GM18907 (cell line): ENCODE results near the gene ALDH1A1.

Experiments
- ATAC-seq: cut with Tn5 transposase; IDR thresholded peaks from one replicate; pipeline ENCODE4 v1.9.1; 2021; ENCODE audit warnings: mild to moderate bottlenecking, moderate library complexity; ENCODE audit not compliant: unreplicated experiment

The ALDH1A1 gene

DNA sequence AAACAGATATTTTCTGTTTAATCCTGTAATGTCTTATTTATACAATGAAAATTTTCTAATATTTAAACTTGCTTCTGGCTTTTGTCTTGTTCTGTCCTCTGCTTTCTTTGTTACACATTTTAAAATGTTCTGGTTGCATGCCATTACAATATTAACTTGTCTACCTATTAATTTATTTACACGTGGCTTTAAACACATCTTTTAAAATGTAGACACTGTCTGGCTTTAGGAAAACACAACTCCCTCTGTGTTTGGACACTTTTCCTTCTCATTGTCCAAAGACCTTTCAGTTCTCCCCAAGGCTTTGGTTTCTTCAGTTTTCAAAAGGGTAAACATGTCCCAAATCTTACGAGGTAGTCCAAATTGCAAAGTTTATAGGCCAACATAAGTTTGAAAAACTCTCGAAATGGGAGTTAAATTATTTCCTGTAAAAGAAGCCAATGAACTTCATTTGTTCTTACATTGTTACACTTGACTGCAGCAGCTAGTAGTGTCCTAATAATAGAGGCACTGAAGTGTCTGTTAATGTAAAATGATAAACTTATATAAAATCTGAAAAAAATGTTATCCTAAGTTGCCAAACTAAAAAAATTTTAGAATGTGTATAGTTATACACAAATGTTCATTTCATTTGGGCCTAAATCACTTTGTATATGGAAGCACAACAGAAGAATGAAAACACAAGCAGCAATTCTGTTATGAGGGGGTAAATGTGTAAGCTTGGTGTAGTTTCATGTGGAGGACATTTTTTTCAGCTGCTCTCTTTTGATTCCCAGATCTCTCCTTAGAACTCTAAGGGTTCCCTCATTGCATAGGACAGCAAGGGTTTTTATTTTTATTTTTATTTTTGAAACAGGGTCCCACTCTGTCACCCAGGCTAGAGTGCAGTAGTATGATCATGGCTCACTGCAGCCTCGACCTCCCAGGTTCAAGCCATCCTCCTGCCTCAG, 53.8 kb downstream of the ALDH1A1 start:
- ATAC-seq: no peak

DNA sequence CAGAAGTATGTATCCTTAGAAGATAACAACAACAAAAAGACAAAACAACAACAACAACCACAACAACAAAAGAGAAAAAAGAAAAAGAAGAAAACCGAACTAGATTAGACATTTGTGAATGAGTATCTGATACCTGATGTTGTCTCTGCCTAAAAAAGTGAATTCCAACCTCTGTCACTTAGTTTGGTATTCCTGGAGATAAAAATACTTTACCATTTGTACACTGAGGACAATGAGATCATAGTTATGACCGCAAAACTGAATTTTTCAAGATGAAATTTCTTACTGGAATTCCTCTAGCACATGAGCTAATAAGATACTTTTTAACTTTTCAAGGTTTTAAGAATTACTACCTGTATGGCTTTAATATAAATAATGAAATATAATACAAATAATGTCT, 54.5 kb downstream of the ALDH1A1 start:
- no peak for ATAC-seq

DNA sequence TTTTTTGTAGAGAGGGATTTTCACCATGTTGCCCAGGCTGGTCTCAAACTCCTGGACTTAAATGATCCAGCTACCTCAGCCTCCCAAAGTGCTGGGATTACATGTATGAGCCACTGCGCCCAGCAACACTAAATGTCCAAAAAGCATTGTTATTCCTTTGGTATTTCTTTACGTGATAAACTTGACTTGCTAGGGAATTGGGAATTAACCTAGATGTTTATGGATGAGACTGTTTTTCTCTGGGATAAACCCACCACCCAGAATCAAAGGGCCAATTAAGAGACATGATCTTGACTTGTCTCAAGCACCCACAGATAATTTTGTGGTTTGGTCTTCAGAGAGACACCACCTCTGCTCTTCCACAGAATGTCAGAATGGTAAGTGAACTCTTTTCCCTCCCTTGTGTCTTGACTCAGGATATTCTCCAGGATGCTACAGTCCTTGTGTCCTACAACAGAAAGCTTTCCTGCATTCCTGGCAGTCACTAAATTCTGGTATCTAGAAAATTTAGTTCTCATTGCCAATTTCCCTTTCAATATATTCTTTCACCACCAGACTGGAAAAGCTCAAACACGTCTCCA, 55.7 kb downstream of the ALDH1A1 start:
- ATAC-seq: no peak

DNA sequence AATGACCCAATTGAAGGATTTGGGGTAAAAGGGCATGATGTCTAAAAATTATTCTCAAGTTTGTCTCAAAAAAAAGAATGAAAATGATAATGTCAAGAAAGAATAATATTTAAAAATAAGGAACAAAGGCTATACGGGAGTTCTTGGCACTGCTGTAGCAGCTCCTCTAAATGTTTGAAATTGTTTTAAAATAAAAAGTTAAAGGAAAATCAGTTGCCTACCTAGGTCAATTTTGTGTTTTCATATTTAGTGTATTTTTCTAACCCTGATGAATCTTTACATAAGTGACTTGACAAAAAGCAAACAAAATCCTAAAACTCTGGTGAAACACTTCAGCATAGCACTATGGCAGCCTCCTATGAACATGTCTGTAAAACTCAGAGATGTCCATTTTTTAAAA, 56.4 kb downstream of the ALDH1A1 start:
- no peak for ATAC-seq

DNA sequence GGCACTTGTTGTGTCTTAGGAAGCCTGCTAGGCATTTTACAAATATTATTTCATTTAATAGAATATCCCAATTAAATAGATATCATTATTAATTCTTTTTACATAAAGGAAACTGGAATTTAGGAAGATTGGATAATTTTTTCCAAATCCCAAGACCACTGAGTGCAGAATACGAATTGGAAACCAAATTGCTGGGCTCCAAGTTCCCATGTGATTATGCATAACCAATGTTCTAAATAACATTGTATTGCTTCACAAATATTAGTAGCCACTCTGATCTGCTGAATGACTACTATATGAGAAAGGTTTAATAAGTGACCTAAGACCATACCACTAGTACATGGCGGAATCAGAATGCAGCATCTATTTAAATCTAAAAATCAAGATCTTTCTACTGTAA, 57.7 kb downstream of the ALDH1A1 start:
- ATAC-seq: no peak

DNA sequence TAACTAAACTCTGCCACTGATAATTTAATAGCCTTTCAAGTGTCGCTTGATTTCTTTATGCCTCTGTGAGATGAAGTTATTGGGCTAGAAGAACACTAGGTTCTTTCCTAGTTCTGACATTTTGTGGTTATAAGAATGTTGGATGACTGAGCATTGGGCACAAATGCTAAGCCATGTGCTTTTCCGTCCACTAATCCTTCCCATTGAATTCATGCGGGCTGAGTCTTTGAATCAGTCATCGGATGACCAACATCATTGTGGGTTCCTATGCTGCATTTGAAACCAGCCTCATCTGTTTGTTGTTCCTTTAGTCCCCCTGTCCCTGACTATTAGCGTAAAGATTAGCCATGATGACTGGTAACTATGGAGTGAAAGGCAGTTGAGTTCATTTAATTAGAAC, 58.5 kb downstream of the ALDH1A1 start:
- ATAC-seq: no peak

DNA sequence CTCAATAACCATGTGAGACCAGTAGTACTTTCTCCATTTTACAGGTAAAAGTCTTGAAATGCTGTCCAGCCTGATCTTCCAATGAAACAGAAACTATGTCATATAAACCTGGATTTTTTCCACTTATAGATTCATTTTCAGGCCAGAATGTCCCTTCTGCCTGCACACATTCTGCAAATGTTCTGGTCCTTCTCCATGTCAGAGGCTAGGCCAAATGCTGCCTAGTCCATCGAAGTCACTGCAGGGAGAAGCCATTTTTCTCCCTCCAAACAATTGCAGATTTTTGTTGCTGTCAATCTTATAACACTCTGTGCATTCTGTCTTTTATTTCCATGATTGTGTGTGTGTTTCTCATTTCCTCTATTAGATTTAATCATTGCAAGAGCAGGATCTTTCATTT, 59.4 kb downstream of the ALDH1A1 start:
- ATAC-seq: no peak

DNA sequence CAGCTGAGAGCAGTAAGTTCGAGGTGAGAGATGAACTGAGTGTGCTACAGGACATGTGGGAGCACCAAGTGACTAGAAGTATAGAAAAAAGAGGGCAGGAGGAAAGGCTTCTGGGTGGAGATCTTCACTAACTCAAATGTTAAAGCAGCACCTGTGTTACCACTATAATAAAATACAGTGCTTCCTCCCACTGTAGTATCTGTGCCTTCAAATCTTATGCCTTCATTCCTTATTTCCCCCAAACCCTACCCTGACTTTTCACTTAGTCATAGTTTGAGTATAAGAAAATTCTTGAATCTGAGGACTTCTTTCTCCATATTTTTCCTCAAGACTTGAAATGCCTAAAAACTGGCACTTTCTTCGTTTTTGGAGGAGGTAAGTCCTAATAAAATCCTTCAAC, 61.8 kb downstream of the ALDH1A1 start:
- no peak for ATAC-seq

DNA sequence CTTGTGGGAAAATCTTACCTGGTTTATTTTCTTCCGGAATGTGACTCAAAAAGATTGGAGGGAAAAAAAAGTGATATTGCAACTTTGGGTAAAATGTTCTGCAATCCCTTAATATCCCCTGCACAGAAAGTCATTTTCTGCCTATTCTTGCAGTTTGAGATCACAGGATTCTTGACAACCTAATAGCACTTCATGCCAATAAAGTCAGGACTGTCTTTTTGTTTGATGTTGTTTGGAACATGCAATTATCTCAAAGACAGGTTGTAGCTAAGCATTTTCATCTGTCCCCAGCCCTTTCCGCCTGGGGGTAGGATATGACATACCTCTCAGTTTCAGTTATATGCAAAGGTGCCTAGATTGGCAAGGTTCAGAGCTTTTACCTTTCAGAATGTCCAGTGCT, 63.9 kb downstream of the ALDH1A1 start:
- ATAC-seq: no peak

DNA sequence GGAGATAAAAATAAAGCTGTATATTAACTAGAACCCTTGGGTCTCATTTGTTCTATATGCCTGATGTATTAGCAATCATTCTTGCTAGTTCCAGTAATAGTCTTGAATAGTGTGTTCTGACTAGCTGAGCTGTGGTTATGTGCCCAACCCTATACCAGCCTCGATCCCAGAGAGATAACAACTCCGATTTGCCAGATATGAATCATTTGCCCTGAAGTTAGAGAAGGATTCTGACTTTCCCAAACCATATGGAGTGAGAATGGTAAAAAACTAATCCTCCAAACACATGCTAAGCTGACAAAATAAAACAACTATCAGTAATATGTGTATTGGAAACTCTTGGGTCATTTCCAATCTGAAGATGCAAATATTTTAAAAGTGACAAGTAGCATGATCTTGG, 64.8 kb downstream of the ALDH1A1 start:
- no peak for ATAC-seq

DNA sequence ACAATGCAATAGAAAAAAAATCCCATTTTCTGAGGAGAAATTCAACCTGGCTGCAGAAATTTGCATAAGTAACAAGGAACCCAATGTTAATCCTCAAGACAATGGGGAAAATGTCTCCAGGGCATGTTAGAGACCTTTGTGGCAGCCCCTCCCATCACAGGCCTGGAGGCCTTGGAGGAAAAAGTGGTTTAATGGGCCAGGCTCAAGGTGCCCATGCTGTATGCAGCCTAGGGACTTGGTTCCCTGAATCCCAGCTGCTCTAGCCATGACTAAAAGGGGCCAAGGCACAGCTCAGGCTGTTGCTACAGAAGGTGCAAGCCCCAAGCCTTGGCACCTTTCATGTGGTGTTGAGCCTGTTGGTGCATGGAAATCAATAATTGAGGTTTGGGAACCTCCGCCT, 66.5 kb downstream of the ALDH1A1 start:
- ATAC-seq: no peak

DNA sequence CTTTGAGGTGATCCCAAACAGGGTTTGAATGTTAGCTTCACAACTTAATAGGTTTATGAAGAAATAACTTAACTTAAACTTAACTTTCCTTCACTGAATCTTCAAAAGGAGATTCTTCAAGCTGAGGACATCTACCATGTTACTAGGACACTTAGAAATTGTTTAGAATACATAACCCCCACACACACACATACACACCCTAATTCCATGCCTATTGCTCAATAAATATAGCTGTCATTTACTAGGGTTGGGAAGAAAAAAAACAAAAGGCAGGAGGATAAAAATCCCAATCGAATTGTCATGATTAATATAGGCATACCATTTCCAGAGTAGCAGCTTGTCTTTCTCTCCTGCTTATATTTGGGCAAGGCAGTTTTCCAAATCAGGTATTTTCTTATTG, 68.3 kb downstream of the ALDH1A1 start:
- no peak for ATAC-seq

DNA sequence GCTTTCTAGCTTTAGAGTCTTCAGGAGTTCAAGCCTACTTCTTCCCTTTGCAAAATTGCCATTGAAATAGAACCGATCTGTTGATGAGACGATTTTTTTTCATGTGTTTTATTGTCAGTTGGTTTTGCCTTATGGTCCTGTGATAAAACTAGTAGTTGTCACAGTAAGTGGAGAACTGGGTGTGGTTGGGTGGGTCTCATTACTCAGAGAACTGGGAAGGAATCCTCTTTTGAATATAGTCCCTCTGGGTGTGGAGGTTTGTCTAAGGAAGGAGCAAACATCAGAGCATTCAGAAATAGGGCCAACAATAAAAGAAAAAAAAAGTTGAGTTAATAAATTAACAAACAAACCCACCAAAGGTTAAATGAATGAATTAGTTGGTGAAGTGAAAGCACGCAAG, 69.0 kb downstream of the ALDH1A1 start:
- no peak for ATAC-seq

DNA sequence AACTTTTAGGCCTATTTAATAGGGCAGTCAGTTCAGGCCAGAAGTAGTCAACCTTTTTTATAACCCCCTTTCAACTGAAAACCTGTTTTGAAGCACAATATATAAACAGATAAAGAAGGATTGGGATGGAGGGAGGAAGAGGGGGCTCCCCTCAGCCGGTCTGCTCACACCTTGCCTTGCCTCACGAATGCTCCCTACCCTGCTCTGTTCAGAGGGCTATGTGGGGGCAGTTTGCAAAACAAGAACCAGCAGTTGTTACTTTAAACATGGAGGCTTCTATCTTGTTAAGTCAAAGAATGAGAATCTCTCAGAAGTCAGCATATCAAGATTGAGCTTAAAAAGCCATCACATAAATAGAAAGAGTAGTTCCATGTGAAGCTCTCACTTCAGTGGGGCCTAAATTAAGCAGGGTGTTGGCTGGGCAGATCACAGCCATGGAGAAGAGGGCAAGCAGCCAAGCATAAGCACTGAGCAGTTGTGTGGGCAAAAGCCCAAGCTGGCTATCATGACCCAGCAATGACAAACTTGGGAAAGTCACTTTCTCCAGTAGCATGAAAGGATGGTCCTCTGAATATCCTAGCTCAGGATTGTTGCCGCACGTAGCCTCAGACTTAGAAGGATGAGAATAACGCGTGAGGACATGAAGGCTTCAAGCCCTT, 70.6 kb downstream of the ALDH1A1 start:
- no peak for ATAC-seq

DNA sequence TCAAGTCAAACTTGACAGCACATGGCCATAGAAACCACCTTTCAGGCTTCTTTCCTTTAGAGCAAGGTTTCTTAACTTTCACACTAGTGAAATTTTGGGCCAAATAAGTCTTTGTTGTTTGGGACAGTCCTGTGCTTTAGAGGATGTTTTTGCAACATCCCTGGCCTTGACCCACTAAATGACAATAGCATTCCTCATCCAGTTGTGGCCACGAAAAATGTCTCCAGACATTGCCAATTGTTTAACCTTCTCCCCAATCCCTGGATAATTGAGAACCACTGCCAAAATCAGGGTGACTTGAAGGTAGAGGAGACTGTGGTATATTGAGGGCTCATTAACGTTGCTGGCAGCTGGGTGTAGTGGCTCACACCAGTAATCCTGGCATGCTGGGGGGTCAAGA, 72.0 kb downstream of the ALDH1A1 start:
- no peak for ATAC-seq

DNA sequence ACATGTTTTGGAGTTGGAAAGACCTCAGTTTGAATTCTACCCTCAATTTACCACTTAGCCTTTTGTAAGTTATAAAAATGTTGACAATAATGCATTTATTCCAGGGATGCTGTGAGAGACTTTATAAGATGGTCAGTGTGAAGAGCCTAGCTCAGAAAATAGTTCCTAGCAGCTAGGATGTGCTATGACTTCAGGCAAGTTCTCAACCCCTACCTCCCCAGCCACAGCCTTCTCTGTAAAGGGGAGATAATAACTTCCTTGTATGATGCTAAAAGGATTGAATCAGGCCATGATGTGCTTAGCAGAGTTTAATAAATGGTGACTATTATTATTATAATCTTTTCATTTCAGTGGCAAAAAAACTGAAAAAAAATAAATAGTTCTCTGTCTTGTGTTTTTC, 77.6 kb downstream of the ALDH1A1 start:
- ATAC-seq: no peak

DNA sequence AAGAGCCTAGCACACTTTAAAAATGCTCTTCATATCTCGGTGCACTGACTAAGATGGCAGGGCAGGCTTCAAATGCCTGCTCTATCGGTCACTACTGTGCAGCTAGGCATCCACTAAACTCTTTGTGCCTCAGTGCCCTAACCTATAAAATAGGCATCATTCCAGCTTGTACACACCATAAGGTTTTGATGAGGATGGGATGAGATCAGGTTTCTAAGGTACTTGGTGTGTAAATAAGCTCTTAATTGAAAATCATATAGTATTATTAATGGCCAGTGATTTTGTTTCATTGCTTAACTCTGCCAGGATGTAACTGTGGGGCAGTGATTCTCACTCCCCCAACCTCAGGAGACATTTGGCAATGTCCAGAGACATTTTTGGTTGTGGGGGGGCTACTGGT, 78.5 kb downstream of the ALDH1A1 start:
- ATAC-seq: no peak

DNA sequence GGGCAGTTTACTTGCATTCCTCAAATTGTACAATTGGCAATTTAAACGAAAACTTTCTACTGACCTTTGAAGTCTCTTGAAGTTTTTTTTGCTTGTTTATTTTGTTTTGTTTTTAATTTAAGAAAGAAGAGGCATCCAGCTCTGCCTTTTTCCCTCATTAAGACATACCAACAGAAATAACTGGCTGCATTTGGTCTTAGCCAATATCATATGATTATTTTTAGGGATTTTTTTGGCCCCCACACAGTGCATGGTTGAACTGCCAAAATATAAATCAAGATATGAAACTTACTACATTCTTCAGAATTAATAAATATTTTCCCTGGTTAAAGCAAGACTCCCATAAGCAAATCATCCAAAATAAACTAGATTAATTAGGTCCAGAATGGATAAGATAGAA, 79.4 kb downstream of the ALDH1A1 start:
- ATAC-seq: no peak

DNA sequence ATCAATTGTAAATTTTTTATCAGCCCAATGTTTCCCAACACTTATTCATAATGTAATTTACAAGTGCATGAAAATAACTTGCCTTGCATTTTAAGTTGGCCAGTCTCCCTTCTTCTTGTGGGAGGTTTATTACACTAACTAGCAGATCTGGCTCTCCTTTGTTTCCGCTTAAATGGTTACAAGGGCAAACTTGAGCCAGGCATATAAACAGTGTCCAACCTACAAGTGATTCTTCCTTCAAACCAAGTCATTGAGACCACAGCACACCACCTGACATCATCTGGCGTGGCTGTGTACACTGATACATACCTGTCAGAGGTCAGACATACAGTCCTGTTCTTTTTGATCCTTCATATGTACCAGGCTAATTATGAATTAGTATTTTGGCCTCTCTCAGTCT, 80.1 kb downstream of the ALDH1A1 start:
- ATAC-seq: no peak

DNA sequence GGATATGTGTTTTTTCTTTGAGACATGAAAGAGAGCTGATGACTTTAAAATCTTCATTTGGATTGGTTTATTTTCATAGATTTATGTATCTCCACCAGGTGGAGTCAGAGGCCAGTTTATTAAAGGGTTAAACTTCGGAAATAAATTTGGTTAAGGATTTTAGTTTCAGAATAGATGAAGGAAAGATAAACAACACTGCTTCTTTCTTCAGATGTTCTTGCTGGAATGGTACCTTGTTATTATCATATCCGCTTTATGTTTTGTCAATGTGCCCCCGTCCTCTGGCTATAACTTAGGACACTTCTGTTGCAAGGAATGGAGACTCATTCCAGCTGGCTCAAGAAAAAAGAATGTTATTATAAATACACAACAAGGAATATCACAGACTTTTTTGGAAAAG, 81.2 kb downstream of the ALDH1A1 start:
- no peak for ATAC-seq

DNA sequence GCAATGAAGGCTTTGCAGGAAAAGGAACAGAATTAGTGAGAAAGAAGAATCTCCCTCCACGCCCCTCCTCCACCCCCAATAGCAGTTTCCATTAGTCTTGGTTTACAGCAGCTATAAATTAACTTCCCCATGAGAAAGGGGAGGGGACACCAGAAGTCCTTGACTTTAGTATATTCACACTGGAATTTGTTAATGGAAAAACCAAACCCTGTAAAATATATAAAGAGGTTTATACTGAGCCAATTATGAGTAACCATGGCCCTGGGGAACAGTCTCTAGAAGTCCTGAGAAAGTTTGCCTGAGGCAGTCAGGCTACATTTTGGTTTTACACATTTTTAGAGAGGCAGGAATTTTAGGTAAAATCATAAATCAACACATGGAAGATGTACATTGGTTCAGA, 88.5 kb downstream of the ALDH1A1 start:
- no peak for ATAC-seq

DNA sequence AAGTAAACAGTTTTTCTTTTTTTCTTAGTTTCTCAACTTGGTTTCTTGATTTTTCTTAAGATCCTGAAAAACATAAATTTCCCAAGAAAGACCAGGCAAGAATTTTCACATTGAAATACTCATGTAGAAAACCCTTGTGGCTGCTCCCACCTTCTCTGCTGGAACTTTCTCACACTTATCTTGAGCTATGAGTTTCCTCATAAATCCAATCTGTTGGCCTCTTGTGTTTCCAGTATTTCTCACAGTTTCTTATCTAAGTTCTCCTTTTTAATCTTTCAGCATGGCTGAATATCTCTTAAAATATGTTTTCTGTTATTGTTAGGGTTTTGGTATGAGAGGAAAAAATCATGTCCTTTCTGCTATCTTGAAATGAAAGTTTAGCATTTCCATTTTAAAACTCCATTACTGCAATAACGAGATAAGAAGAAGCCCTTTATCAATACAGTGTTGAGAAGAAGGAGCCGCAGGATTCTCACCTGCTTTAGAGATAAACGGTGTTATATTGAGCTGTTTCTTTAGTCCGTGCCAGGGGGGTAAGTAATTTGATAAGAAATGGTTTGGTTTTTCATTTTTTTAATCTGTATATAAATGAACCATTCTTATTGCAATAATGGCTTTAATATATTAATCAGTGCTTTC, 89.3 kb downstream of the ALDH1A1 start:
- no peak for ATAC-seq
